Pancreas (tissue), 10 donors: ENCODE data around the gene C12orf75. TPM values are rescaled to one million over a fixed set of nuclear protein-coding genes. Genes with fewer than 3 reads are reported as not detected.

Experiments
- ATAC-seq, 4 donors: fragments of 200-7000 bp; cut with Tn5 transposase; one replicate each; pipeline versions ENCODE4 v1.8.0 to v1.9.1; 2020; ENCODE audit warnings: mild to moderate bottlenecking in 4 of 4, moderate library complexity in 4 of 4
- DNase-seq, 6 donors: peaks; one replicate each; pipeline ENCODE4 v3.0.0-alpha.2; 2020
- FAIRE-seq: peaks from 2 replicates; lab custom pipeline; 2012; peaks lifted over from hg19 to GRCh38; lab: Jason Lieb, UNC
- H3K27ac ChIP-seq, 4 donors: fragments of 200-600 bp; sonication (generic); 1 replicate in 3 of 4; 2 replicates in 1 of 4; pipeline versions ENCODE4 v1.5.0 to v1.8.0; 2020
- H3K27me3 ChIP-seq, 4 donors: fragments of 200-600 bp; one replicate each; pipeline ENCODE4 v1.8.0; 2021
- H3K36me3 ChIP-seq, 3 donors: fragments of 200-600 bp; sonication (generic) in 1 of 3; one replicate each; pipeline versions ENCODE4 v1.5.0 to v1.8.0; 2020 to 2021
- H3K4me1 ChIP-seq, 3 donors: fragments of 200-600 bp; one replicate each; pipeline ENCODE4 v1.8.0; 2021
- H3K4me3 ChIP-seq, 4 donors: fragments of 200-600 bp; sonication (generic) in 2 of 4; one replicate each; pipeline versions ENCODE4 v1.5.0 to v1.8.0; 2020 to 2021
- H3K9me3 ChIP-seq, 4 donors: fragments of 200-600 bp; one replicate each; pipeline ENCODE4 v1.8.0; 2021
- WGBS, 2 donors: extraction: QIAGEN DNeasy Blood & Tissue Kit; methylation state at CpG; one replicate each; pipeline ENCODE4 v1.1.7; 2013; 5-methylcytosine and 5-hydroxymethylcytosine counted together
- intact Hi-C, 3 donors: fragments of 100-400 bp; cut with DNase I; formaldehyde crosslinking; loops; one replicate each; pipeline versions ENCODE4 v1.11.1 to v1.14.2; 2022
- polyA plus RNA-seq, 2 donors: library from polyadenylated mRNA; stranded (reverse); fragments of 200-250 nt; gene quantifications; one replicate each; pipeline ENCODE4 v1.2.3, GENCODE V29; 2013
- total RNA-seq, 6 donors: library from RNA; stranded (reverse); fragmentation: NEBNext Ultra II Directional in 4 of 6; extraction: Animal tissue kit (Norgen Biotek cat#: 25700) in 4 of 6; gene quantifications; one replicate each; pipeline versions ENCODE4 v1.2.1 to v1.2.4, GENCODE V29; 2021 to 2023
- TF ChIP-seq, protein P1 (sequence below), 4 donors: fragments of 200-600 bp; sonication (generic) in 3 of 4; IDR thresholded peaks; one replicate each; pipeline versions ENCODE4 v1.5.0 to v1.8.0; 2021; ENCODE audit warnings: antibody characterized with exemption in 4 of 4
- donor health status: healthy with polysubstance abuse.
- donor health status: DM: no; HTN: no; CAD: no; lungs with moderate emphysema.
- donor health status: DM: no; HTN: no; CAD: no.
- donor health status: control.
- donor health status: control.
- donor health status: Bipolar disorder and iron deficiency.
- donor health status: DM: yes; HTN: yes; CAD: no.
- donor health status: DM: no; HTN: no; CAD: no.
- donor health status: DM: no; HTN: no; CAD: no.
- donor health status: DM: yes; HTN: yes; CAD: no.

The C12orf75 gene
- total and polyA plus RNA-seq, 8 donors = 20.2 to 104 (median 43.5) TPM

DNA sequence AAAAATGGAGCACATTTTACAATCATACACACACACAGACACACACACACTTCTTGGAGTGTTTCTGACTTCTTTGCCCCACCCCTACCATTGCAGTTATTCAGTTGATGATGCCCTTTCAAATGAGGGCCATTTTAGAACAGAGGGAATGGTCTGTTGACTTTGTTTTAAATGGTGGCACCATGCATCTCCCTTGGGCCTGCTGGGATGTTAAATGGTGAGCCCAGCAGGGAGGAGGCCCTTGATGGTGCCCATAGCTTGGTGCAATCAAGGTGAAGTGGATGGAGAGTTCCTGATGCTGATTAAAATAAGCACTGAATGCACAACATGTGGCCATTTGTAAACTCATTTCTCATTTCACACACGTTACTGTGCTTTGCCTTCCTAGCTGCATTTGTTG, 13.3 kb downstream of the C12orf75 start:
- Histone ChIP-seq H3K27ac (no peak overlapping the region), H3K36me3 (no peaks in the 10 kb centered on the region), H3K9me3 (no peaks in the 10 kb centered on the region), H3K27me3 (no peaks in the 10 kb centered on the region), H3K4me3 (no peak overlapping the region), H3K4me1 (no peaks in the 10 kb centered on the region)
- WGBS, 2 donors = 88 to 94% methylated on average over 1 of the region's 1 CpG
- FAIRE-seq = no peak
- no peak for DNase-seq
- intact Hi-C loops = no loop called here
- ATAC-seq = no peak
- TF ChIP-seq, protein P1, sequence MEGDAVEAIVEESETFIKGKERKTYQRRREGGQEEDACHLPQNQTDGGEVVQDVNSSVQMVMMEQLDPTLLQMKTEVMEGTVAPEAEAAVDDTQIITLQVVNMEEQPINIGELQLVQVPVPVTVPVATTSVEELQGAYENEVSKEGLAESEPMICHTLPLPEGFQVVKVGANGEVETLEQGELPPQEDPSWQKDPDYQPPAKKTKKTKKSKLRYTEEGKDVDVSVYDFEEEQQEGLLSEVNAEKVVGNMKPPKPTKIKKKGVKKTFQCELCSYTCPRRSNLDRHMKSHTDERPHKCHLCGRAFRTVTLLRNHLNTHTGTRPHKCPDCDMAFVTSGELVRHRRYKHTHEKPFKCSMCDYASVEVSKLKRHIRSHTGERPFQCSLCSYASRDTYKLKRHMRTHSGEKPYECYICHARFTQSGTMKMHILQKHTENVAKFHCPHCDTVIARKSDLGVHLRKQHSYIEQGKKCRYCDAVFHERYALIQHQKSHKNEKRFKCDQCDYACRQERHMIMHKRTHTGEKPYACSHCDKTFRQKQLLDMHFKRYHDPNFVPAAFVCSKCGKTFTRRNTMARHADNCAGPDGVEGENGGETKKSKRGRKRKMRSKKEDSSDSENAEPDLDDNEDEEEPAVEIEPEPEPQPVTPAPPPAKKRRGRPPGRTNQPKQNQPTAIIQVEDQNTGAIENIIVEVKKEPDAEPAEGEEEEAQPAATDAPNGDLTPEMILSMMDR (IDR thresholded peaks at IDR 0.05) = no peak

DNA sequence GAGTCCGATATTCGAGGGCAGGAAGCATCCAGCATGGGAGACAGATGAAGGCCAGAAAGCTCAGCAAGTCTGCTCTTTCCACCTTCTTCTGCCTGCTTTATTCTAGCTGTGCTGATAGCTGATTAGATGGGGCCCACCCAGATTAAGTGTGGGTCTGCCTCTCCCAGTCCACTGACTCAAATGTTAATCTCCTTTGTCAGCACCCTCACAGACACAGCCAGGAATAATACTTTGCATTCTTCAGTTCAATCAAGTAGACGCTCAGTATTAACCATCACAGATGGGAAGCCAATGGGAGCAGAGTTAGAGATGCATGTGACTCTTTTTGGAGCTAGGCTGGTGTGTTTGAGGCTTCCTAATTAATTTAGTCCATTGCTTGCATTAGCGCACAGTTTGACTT, 17.0 kb downstream of the C12orf75 start:
- intact Hi-C loops = no loop called here
- Histone ChIP-seq H3K27ac (no peak overlapping the region), H3K36me3 (no peaks in the 10 kb centered on the region), H3K27me3 (no peaks in the 10 kb centered on the region), H3K4me1 (peaks cover 0 to 5% (median 1%) of the 10 kb centered on the region in 3 donors), H3K9me3 (no peaks in the 10 kb centered on the region), H3K4me3 (no peak overlapping the region)
- FAIRE-seq (no peak), ATAC-seq (no peak), DNase-seq (no peak)
- 94% methylated on average over 4 of the region's 4 CpGs for WGBS, 2 donors
- TF ChIP-seq, protein P1 (IDR thresholded peaks at IDR 0.05) = no peak

DNA sequence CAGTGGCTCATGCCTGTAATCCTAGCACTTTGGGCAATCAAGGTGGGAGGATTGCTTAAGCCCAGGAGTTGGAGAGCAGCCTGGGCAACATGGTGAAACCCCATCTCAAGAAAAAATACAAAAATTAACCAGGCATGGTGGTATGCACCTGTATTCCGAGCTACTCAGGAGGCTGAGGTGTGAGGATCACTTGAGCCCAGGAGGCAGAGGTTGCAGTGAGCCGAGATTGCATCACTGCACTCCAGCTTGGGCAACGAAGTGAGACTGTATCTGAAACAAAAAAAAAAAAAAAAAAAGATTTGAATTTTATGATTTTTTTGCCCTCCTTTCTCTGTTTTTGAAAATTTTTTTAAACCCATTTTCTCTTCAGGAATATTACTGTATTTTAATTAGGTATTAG, 17.7 kb downstream of the C12orf75 start:
- no peak overlapping the region for H3K4me3 ChIP-seq
- 90 to 91% methylated on average over 3 of the region's 3 CpGs for WGBS, 2 donors
- FAIRE-seq = no peak
- H3K36me3 ChIP-seq = no peaks in the 10 kb centered on the region
- no peak overlapping the region for H3K27ac ChIP-seq
- peaks cover 0 to 7% (median 5%) of the 10 kb centered on the region in 3 donors for H3K4me1 ChIP-seq
- no peaks in the 10 kb centered on the region for H3K27me3 ChIP-seq
- no peaks in the 10 kb centered on the region for H3K9me3 ChIP-seq
- no peak for DNase-seq
- intact Hi-C loops = no loop called here
- TF ChIP-seq, protein P1 (IDR thresholded peaks at IDR 0.05) = no peak
- no peak for ATAC-seq

DNA sequence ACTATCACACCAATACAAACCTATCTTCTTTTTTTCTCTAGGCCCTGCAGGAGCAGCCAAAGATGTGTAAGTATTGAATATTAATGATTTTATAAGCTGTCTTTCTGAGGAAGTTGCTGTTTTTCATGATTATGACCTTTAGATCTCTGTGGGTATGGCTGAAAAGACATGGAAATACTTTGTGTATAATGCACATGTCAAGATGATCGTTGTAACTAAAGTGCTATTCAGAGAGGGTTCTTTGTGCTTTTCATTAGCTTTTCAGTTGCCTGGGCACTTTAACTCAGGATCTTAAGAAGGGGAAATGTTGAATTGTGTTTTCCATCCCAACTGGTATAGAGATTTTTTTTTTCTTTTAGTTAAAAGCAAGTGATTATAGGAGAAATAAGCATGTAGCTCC, 18.1 kb downstream of the C12orf75 start:
- H3K9me3 ChIP-seq = no peaks in the 10 kb centered on the region
- no peak overlapping the region for H3K4me3 ChIP-seq
- no peak for ATAC-seq
- no peaks in the 10 kb centered on the region for H3K36me3 ChIP-seq
- TF ChIP-seq, protein P1 (IDR thresholded peaks at IDR 0.05) = no peak
- peaks cover 0 to 7% (median 5%) of the 10 kb centered on the region in 3 donors for H3K4me1 ChIP-seq
- intact Hi-C loops = no loop called here
- no peak for DNase-seq
- no peak for FAIRE-seq
- H3K27me3 ChIP-seq = no peaks in the 10 kb centered on the region
- WGBS, 2 donors = 77 to 82% methylated on average over 1 of the region's 1 CpG
- no peak overlapping the region for H3K27ac ChIP-seq

DNA sequence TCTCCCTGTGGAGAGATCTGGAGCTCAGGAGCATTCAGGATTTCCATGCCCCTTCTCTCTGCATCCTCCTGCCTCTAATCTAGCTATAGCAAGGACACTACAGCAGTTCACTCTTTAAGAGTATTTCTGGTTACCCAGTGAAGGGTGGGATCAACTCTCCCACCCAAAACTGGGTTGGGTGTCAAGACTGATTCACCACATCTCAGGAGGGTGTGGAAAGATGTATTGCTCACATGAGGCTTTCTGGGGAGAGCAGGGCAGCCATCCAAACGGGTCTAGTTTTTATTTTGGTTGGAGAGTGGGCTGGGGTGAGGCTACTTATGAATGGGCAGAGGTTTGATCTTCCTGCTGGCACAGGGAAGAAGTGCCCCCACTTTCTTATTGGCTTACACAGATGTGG, 18.6 kb downstream of the C12orf75 start:
- TF ChIP-seq, protein P1 (IDR thresholded peaks at IDR 0.05) = no peak
- Histone ChIP-seq H3K4me3 (no peak overlapping the region), H3K9me3 (no peaks in the 10 kb centered on the region), H3K4me1 (peaks cover 0 to 7% (median 5%) of the 10 kb centered on the region in 3 donors), H3K36me3 (no peaks in the 10 kb centered on the region), H3K27ac (no peak overlapping the region), H3K27me3 (no peaks in the 10 kb centered on the region)
- 38 to 42% methylated on average over 1 of the region's 1 CpG for WGBS, 2 donors
- DNase-seq (no peak), ATAC-seq (no peak), FAIRE-seq (no peak)
- intact Hi-C loops = no loop called here
